ENCODE results near the gene TAS1R2.

DNA sequence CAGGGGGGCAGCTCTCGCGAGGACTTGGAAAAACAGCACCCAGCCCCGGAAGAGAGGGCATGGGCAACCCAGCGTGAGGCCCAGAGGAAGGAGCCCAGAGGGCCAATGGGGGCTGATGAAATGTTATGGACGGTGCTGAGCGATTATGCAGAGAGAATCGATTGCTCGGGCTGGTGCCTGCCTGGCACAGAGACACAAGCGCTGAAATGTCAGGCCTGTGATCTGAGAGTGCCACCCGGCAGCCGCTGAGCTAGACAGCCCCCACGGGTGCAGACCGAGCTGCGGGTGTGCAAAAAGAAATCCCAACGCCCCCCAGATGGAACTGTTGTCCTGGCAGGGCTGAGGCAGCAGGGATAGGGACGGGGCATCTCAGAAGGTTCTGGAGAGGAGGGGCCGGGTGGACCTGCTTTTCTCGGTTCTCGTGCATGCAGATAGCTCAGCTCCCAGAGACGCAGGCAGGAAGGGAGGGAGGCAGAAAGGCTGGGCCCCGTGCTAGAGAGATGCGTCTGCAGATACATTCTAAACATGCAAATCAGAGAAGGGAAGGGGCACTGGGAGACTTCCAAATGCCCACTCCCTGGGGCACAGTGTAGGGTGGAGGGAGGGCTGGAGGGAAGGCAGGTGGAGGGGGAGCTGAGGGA, 41.5 kb downstream of the TAS1R2 start:
- TF ChIP-seq EZH2 (IDR thresholded peaks at IDR 0.05) (no peak), CTCF (IDR thresholded peaks at IDR 0.05) (no peak), EZH2phosphoT487 (IDR thresholded peaks at IDR 0.05) (no peak)

Data from neural progenitor cell (in vitro differentiated cells).